GM18907 (cell line): ENCODE results near the gene ZFP64.
A peak's percentile ranks its signal among the peaks of the same experiment; 100 is the strongest.
"Not testable (repeated sequence)": the region's sequence is repeated elsewhere in the genome, so short reads cannot be mapped to it uniquely, and the experiment has no call there.

Experiments
- ATAC-seq: cut with Tn5 transposase; IDR thresholded peaks from one replicate; pipeline ENCODE4 v1.9.1; 2021; ENCODE audit warnings: mild to moderate bottlenecking, moderate library complexity; ENCODE audit not compliant: unreplicated experiment

The ZFP64 gene

DNA sequence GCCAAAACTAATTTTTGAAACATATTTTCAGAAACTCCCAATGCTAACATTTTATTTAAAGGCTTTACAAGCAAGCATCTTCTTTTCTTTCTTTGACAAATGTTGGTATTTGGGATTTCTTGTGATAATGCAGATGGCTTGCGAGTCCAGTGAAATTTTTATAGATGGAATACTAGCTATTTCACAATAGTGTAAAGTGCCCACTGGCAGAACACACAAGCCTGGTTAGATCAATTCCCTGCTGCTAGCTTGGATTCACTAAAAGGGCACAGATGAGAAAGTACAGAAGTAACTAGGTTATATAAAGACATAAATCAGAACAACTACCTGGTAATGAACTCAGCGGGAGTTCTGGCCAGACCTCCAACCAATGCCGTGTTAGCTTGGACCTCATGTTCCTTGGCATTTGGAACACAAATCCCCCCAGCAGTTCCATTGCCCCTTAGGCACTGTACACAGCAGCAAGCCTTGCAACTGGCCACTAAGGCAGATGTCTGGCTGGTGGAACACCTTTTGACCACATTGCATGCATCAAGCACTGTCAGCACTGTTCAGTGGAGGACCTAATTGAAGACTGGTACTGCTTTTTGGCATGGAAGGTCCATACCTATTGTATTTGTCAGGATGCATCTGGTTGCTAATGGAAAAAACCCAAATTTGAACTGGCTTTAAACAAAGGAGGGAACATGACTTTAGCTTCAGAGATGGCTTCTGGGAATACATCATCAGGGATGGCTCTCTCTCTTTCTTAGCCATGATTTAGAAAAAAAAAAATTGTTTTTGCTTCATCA lies 15.6 kb upstream of the ZFP64 start:
- no peak for ATAC-seq

DNA sequence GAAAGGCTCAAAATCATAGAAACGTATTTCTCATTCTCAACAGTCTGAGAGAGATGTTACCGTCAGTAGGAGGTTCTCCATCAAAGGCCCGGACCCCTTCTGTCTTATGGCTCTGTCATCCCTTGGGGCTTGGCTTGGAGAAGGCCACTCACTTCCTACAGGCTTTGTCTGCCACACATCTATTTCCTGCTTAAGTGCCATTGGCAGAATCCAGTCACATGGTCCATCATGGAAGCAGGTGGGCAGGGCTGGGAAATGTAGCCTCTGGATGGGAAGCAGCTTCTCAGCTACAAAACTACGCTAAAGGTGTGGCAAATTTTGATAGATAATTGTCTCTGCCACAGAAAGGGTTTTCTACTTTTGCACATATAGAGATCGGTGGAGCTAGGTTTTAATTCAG lies 12.6 kb upstream of the ZFP64 start:
- ATAC-seq: no peak

DNA sequence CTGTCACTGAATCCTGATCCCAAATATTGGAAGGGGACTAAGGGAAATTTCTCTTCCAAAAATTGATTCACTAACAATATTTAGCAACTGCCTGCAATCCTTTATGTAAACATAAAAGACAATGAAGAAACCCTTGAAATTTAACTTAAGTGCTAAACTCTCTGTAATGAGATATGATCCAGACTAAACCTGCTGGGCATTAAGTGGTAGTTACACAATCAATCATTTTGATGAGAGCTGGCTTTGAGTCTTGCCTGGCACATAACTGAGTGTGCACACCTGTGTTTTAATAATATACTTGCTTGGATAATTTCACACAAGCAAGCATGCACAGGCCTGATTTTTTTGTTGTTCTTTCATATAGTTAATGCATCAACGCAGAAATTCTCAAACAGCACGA lies 9.8 kb upstream of the ZFP64 start:
- ATAC-seq: no peak

DNA sequence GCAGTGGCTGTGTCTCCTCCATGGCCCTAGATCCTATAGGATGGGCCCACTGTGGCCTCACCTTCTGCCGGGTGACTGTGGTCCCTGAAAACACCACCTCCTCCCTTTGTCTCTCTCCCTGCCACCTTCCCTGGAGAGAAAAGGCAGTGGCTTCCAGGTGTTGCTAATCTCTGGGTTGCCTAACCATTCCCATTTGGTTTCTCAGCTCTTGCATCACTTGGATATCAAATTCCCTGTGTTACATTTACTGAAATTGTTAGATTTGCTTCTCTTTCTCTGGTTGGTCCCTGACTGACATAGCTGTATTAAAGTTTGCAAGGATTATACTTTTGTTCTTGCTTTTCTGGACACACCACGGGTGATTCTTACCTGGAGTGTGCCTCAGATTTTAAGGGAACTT lies 9.3 kb upstream of the ZFP64 start:
- no peak for ATAC-seq

DNA sequence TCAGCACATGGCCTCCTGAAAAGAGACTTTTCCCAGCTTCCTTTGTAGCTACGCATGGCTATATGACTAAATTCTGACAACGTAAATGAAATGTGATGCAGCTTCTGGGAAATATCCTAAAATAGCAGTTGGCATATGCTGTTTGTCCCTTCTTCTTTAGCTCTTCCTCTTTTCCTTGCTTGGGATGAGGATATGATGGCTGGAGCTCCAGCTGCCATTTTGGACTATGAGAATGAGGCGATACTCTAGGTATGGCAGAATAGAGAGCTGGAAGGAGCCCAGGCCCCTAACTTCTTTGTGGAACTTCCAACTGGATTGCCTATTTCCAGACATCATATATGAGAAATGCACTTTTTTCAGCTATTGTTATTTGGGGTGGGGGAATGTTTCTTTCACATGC lies 5.3 kb upstream of the ZFP64 start:
- no peak for ATAC-seq

DNA sequence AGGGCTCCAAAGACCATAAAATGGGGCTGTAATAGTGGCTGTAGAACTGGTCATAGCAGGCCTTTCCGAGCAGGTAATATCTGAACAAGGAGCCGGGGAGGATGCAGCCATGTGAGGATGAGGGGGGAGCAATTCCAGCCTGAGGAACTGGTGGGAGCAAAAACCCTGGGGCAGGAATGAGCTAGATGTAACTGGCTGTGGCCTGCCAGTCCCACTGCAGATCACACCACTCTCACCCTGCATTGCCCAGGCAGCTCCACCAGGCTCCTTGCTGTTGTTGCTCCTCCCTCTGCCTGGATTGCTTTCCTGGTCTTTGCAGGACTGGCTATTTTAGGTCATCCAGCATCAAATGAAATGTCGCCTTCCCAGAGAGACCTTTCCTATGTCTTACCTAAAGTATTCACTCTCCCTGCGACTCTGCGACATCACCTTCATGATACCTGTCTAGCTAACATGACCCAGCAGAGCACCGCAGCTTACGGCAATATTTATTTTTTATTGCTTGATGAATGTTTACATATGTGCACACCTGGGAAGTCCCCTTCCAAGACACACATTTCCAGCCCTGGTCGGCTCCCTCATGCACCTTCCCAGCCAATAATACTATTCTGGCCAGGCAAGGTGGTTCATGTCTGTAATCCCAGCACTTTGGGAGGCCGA lies 2.4 kb upstream of the ZFP64 start:
- ATAC-seq: no peak

DNA sequence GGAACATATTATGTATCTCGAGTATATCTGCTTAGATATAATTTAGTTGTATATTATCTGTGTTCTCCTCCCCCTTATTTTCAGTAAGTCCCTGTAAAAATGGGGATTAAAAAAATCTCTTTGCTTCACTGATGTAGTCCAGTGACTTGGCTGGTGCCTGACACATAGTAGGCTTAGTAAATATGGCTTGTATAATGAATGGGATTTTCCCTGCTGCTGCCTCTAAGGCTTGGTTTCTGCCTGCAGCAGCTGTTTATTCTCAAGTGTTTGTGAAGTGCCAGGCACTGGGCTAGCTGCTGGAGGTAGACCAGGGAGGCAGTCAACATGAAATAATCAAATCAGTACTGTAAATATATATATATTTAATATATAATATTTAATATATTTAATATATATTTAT lies 1.6 kb upstream of the ZFP64 start:
- no peak for ATAC-seq

DNA sequence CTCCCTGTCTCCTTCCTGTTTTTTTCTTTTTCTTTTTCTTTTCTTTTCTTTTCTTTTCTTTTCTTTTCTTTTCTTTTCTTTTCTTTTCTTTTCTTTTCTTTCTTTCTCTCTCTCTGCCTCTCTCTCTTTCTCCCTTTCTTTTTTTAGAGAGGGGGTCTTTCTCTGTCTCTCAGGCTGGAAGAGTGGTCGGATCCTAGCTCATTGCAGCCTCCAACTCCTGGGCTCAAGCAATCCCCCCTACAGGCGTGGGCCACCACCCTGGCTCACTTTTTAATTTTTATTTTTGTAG lies 1.1 kb upstream of the ZFP64 start:
- ATAC-seq: not testable (repeated sequence)

DNA sequence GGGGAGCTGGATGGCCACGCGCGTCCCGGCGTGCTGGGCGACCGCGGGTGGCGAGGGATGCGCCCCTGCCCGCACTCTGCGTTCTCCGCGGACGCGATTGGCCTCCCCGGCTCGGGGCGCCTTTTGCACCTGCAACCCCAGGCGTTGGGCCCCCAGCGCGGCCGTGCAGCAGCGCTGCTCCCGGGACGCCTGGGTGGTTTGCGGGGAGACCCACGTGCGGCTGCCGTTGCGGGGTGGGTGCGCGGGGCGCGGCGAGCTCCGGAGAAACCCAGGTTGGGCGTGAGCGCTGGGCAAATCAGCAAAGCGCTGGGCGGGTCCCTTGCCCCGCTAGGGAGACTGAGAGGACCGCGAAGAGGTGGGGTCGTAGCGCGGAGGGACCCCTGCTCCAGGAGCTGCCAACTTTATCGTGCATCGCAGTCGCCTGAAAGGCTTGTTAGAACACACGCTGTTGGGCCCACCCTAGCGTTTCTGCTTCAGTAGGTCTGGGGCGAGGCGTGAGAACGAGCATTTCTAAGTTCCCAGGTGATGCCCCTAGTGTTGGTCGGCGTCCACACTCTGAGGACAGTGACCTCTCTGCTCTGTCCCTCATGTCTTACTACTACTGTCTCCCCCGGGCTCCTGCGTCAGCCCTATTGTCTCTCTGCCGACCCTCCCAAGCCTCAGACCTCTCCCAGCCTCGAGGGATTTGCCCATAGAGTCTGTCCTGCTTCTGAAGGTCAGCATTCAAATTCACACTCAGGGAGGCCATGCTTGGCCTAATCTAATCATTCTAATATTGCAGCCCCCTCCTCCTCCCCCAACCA lies 538 bp upstream of the ZFP64 start:
- ATAC-seq: peak; percentile 48

DNA sequence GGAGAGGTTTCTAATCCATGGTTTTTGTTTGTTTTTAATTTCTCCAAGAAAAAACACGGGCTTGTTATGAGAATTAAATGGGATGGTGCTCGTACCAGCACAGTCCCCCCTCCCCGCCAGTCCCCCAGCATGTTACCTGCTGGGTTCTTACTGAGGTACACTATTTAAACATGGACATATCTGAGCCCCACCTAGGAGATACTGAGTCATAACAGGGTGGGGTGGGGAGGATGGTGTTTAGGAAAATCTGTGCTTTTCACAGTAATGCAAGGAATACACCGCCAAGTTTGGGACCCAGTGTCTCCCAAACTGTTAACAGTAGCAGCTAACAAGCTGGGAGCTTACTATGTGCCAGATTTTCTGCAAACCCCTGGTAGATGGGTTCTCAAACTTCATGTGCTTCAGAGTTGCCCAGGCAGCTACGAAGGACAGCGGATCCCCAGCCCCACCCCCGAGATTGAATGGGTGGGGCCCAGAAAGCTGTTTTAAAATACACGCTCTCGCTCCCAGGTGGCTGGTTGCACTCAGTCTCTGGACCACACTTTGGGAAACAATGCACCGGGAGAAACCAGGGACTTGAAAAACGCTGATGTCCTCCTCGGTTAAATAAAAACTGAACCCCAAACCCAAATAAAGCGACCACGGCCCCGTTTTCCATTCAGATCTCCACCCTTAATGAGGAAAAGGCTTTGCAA lies 995 bp downstream of the ZFP64 start:
- ATAC-seq: peak; percentile 47

DNA sequence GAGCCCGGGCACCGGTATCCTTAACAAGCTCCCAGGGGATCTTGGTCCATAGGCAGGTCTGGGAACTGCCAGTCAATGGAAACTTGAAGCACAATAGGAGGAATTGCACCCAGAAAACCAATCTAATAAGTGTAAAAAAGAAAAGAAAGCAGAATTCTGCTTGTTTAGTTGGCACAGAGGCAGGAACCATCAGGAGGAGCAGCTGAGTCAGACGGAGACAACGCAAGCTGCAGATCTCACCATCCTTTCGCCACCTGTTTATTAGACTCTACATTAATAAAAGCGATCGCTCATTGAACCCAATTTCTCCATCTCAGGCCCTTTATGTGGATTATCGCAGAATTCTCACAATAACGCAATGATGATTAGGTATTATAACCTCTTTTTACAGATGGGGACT lies 9.8 kb downstream of the ZFP64 start:
- no peak for ATAC-seq

DNA sequence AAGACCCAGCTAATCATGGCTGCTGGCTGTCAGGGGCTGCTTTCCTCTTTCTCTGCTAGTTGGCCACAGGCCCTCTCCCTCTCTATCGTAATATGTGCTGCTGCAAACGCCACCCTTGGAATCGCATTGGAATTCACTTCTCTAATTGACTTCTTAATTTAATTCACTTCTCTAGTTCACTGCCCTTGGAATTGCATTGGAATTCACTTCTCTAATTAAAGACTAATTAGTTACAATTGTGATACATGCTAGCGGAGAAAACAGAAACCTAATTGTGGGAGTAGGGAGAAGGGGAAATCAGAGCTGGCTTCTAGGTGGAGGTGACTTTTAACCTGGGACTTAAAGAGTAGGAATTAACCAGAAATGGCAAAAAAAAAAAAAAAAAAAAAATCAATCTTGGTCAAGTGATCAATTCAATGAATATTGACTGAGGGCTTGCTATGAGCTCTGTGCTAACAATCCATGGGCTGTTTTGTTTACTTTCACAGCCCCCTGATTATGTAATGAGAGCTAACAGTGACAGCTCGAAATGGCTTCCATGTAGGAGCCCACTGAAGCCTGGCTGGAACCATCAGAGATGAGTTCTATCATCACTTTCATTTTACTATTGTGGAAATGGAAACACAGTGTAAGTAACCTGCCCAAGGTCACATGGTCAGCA lies 11.3 kb downstream of the ZFP64 start:
- no peak for ATAC-seq

DNA sequence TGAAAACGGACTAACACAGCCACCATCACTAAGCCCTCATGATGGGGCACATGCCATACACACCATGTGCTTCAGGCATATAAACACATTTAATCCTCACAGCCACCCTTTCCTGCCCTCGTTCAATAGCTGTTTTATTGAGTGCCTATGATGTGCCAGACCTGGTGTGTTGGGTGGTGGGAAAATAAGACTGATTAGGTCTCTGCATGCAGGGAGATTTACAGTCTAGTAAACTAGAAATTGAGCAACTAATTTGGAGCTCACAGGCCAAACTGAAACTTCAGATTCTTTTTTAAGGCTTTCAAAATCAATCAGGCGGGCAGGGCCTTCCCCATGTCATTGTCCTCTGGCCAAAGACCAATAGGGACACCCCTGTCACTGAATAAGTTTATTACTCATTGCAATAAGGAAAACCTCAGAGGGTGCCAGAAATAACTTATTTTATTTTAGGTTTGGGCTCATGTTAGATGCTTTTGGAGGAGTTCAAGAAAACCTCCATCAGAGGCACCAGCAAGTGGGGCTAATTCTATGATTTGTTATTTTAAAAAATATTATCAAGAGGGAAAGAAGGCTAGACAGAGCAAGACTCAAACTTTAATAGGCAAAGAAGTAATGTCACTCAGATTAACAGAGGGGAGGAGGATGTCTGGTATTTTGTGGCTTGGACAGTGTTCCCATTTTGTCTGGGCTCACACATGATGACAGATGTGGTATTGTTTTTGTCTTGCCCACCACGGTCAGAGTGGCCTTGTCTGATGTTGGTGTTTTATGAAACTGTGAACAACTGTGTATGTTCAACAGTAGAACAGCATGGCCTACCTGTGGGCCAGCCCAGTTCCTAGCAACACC lies 12.0 kb downstream of the ZFP64 start:
- peak; percentile 94 for ATAC-seq

DNA sequence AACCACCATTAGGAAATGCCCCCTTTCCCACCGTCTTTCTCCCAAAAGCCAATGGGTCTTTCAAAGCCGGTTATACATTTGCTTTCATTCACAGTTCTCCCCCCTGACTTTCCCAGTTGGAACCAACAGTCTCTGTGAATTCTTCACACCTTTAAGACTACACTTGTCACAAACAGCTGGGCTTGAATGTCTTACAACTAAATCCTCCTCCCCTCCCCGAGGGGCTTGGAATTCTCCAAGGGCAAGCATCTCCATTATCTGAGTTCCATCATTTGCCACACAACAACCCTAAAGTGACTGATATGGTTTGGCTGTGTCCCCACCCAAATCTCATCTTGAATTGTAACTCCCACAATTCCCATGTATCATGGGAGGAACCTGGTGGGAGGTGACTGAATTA lies 12.9 kb downstream of the ZFP64 start:
- no peak for ATAC-seq

DNA sequence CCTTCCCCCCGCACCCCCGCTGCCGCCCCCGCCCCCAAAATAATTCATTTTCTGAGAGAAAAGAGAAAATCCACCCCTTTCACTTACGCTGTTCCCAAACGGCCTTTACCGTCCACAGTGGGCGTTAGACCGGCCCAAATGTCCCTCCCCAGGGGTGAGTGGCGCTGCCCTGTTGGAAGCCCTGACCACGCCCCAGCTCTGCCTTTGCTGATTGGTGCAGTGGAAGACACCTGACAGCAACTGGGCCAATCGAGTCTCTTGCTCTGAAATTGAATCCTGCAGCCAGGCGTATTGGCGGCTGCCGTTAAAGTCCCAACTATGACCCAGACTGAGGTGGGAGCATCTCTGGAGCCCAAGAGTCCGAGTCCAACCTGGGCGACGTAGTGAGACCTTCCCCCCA lies 15.7 kb downstream of the ZFP64 start:
- ATAC-seq: no peak

DNA sequence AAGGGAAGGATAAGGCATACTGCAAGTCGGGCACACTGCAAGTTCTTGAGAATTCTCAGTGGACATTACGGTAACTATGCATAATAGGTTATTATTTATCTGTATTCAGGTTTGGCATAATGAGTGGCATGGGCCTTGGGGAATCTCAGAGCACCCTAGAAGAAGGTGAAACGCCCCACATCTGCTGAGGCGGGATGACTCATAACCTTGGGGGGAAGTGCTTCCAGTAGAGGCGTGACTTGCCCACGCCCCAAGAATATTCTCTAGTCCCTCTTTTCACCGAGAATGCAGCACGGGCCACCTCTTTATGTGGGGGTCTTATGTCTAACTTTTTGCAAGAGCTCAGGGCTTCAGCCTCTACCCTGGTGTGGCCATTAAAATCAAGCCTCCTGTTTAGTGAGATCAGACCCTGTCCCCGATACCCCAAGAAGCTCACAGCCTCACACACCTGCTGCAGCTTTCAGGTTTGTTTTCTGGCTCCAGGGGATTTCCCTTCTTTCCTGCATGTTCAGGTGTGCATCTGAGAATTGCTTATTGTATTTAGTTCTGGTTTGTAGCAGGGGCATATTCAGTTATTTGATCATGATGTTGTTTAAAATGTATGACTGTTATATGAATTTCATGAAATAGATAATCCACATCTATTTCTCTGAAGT lies 19.1 kb downstream of the ZFP64 start:
- ATAC-seq: peak; percentile 83

DNA sequence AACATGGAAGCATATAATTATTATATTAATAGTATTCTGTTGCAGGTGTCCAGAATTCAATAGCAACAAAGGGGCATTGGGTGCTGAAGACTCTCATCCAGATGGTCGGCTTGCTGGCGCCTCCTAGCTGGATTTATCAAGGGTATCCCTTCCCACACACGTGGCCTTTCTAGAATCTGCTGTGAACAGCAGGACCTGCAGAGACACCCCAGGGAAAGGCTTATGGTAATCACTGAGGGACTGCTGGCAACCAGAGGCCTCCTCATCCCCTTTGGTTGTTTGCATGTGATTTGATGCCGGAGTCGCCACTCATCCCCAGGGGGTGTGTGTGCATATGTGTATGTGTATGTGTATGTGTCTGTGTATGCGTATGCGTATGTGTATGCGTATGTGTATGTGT lies 20.6 kb downstream of the ZFP64 start:
- ATAC-seq: no peak

DNA sequence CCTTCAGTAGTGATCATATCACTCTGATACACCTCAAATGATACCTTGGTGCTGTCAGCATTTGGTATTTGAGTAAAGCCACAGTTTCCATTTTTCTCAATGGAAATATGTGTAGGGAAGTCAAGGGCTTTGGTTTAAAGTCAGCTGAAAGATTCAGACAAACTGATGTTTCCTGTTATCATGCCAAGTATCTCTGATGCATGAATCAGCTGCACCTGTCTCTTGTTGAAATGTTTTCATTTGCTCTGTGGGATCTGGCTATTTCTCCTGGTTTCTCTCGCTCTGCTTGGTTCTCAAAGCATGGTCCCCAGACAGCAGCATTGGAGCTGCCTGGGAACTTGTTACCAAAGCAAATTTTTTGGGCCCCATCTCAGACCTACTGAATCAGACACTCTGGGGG lies 23.5 kb downstream of the ZFP64 start:
- no peak for ATAC-seq

DNA sequence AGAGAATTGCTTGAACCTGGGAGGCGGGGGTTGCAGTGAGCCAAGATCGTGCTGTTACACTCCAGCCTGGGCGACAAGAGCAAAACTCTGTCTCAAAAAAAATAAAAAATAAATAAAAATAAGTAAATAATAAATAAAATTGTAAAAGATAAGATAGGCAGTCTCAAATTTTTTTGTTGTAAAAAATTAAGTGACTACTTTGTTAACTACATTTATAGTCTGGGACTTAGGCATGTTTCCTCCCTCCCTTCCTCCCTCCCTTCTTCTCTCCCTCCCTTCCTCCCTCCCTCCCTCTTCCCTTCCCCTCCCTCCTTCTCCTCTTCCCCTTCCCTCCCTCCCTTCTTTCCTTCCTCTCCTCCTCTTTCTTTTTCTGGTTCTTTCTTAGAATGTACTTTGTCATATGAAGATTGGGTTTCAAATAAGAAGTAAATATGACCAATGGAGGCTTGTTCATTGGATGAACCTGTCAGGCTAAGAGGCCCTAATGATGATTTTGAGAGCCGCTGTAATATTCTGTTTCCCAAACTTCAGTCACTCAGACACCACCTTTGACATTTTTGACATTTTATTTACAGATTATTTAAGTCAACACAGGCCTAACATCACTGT lies 24.2 kb downstream of the ZFP64 start:
- no peak for ATAC-seq
